Stimulated activated CD4-positive, alpha-beta T cell treated with anti-CD3 and anti-CD28 coated beads, Interleukin-1b, Interleukin-23, amount 100 ng/mL, for 4 hours (primary cell): ENCODE data around the gene PROX2.

ENCODE experiments used
- DNase-seq, 2 donors: peaks; one replicate each; pipeline ENCODE4 v3.0.0-alpha.2; 2020; ENCODE audit warnings: low read depth in 2 of 2

The PROX2 gene

GRCh38 chr14:74879427-74880182, 3.7 kb upstream of the PROX2 start:
- DNase-seq: no peak

- DNase-seq: no peak
Measured at GRCh38 chr14:74875204-74875603, 741 bp downstream of the PROX2 start.

- no peak for DNase-seq
Measured at GRCh38 chr14:74871819-74872218, 4.1 kb downstream of the PROX2 start.

- DNase-seq: no peak
Measured at GRCh38 chr14:74868739-74869138, 7.2 kb downstream of the PROX2 start.

GRCh38 chr14:74867673-74868072, 8.3 kb downstream of the PROX2 start:
- DNase-seq: peak; percentile 14 to 23

- no peak for DNase-seq
Measured at GRCh38 chr14:74866708-74867389, 9.1 kb downstream of the PROX2 start.

- DNase-seq: no peak
Measured at GRCh38 chr14:74865156-74865555, 10.8 kb downstream of the PROX2 start.

GRCh38 chr14:74864198-74864597, 11.7 kb downstream of the PROX2 start:
- no peak for DNase-seq

GRCh38 chr14:74863274-74863673, 12.7 kb downstream of the PROX2 start:
- no peak for DNase-seq

GRCh38 chr14:74861734-74862090, 14.2 kb downstream of the PROX2 start:
- DNase-seq: no peak

GRCh38 chr14:74860899-74861733, 14.8 kb downstream of the PROX2 start:
- peak; percentile 95 to 97 for DNase-seq

- DNase-seq: no peak
Measured at GRCh38 chr14:74859757-74860552, 16.0 kb downstream of the PROX2 start.

GRCh38 chr14:74858022-74858421, 17.9 kb downstream of the PROX2 start:
- DNase-seq: no peak

- no peak for DNase-seq
Measured at GRCh38 chr14:74856366-74856765, 19.6 kb downstream of the PROX2 start.

- DNase-seq: no peak
Measured at GRCh38 chr14:74855945-74856344, 20.0 kb downstream of the PROX2 start.

- no peak for DNase-seq
Measured at GRCh38 chr14:74855021-74855420, 20.9 kb downstream of the PROX2 start.

- no peak for DNase-seq
Measured at GRCh38 chr14:74853581-74853980, 22.4 kb downstream of the PROX2 start.

- DNase-seq: no peak
Measured at GRCh38 chr14:74852922-74853530, 22.9 kb downstream of the PROX2 start.

GRCh38 chr14:74848768-74849167, 27.2 kb downstream of the PROX2 start:
- DNase-seq: no peak

- no peak for DNase-seq
Measured at GRCh38 chr14:74846968-74847665, 28.8 kb downstream of the PROX2 start.

GRCh38 chr14:74846168-74846567, 29.8 kb downstream of the PROX2 start:
- no peak for DNase-seq
